ENCODE results near the gene FBXO4.
"Not testable (repeated sequence)": the region's sequence is repeated elsewhere in the genome, so short reads cannot be mapped to it uniquely, and the experiment has no call there.

FBXO4 gene

GRCh38 chr5:41980870-41981269 is 55.8 kb downstream of the FBXO4 start:
- DNase-seq (ENCODE audit: low read depth in 2 of 2): no peak

DNA sequence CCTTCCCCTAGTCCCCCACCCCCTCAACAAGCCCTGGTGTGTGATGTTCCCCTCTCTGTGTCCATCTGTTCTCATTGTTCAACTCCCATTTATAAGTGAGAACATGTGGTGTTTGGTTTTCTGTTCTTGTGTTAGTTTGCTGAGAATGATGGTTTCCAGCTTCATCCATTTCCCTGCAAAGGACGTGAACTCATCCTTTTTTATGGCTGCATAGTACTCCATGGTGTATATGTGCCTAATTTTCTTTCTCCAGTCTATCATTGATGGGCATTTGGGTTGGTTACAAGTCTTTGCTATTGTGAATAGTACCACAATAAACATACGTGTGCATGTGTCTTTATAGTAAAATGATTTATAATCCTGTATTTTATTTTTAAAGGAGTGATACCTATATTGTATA is 57.8 kb downstream of the FBXO4 start:
- DNase-seq (ENCODE audit: low read depth in 2 of 2): not testable (repeated sequence)

GRCh38 chr5:41983284-41983683 is 58.2 kb downstream of the FBXO4 start:
- no peak for DNase-seq (ENCODE audit: low read depth in 2 of 2)

DNA sequence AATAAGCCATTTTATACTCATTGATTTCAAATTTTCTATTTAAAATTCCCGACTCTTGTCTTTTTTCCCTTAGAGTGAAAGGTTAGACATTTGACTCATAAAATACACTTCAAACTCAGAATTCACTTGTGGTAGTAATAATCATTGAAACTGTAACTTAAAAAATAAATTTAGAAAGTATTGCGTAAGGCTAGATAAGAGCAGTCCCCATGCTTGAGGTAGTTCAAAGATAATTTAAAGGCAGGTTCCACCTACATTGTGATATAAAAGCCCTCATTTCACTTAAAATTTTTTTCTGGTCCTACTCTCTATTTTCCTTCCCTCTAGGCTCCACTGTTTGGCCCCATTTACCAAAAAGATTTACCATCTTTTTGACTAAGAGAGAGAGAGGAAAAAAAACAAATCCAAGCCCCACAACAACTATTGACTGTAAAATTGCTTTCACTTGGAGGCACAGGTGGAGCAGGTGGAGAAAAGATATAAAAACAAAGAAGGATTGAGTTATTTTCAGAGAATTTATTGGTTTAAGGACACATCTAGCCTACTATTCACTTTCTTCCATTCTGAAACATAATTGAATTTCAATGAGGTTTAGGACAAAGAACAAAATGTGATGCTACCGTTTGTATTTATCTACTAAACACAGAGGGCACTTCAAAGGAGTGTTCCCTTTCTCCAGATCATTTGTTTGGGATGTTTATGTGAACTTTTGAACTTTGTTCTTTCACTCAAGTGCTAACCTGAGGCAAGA is 61.0 kb downstream of the FBXO4 start:
- DNase-seq (ENCODE audit: low read depth in 2 of 2): no peak
